Right lobe of liver (tissue), 6 donors: ENCODE results near the gene GPR18. TPM values are rescaled to one million over a fixed set of nuclear protein-coding genes. Genes with fewer than 3 reads are reported as not detected.
"Not testable (repeated sequence)": the region's sequence is repeated elsewhere in the genome, so short reads cannot be mapped to it uniquely, and the experiment has no call there.

Source experiments
- ATAC-seq, 4 donors: fragments of 200-7000 bp; cut with Tn5 transposase; one replicate each; pipeline ENCODE4 v1.9.1; 2020; ENCODE audit warnings: mild to moderate bottlenecking in 4 of 4, moderate library complexity in 4 of 4
- DNase-seq, 3 donors: peaks; one replicate each; pipeline ENCODE4 v3.0.0-alpha.2; 2020
- H3K27ac ChIP-seq, 3 donors: fragments of 200-600 bp; one replicate each; pipeline ENCODE4 v1.8.0; 2022
- H3K27me3 ChIP-seq, 2 donors: fragments of 200-600 bp; one replicate each; pipeline ENCODE4 v1.8.0; 2022
- H3K36me3 ChIP-seq, 4 donors: fragments of 200-600 bp; sonication (generic) in 1 of 4; one replicate each; pipeline versions ENCODE4 v1.5.1 to v1.8.0; 2017 to 2022; ENCODE audit warnings: control low read depth in 1 of 4
- H3K4me1 ChIP-seq, 4 donors: fragments of 200-600 bp; sonication (generic) in 1 of 4; one replicate each; pipeline versions ENCODE4 v1.5.1 to v1.8.0; 2017 to 2022; ENCODE audit warnings: control low read depth in 1 of 4
- H3K4me3 ChIP-seq, 3 donors: fragments of 200-600 bp; one replicate each; pipeline ENCODE4 v1.8.0; 2022
- H3K9me3 ChIP-seq, 4 donors: fragments of 200-600 bp; sonication (generic) in 1 of 4; one replicate each; pipeline versions ENCODE4 v1.5.1 to v1.8.0; 2017 to 2022; ENCODE audit warnings: control low read depth in 1 of 4
- POLR2A ChIP-seq: fragments of 450-650 bp; IDR thresholded peaks from one replicate; pipeline ENCODE4 v1.6.1; 2017; ENCODE audit warnings: antibody characterized with exemption, mild to moderate bottlenecking
- WGBS: methylation state at CpG from one replicate; pipeline ENCODE4 v1.1.6; 2018; ENCODE audit warnings: low coverage, low lambda C conversion rate; ENCODE audit not compliant: insufficient coverage; ENCODE audit errors: missing lambda C conversion rate; 5-methylcytosine and 5-hydroxymethylcytosine counted together
- intact Hi-C, 2 donors: fragments of 100-400 bp; cut with DNase I; formaldehyde crosslinking; loops; one replicate each; pipeline versions ENCODE4 v1.11.2 to v1.14.1; 2022
- total RNA-seq, 6 experiments: library from RNA; depleted of rRNA in 2 of 6; stranded (reverse); fragments of >200 nt in 2 of 6; fragmentation: NEBNext Ultra II Directional in 3 of 6; extraction: Animal tissue kit (Norgen Biotek cat#: 25700) in 3 of 6; gene quantifications; one replicate each; pipeline versions ENCODE4 v1.1.0 to v1.2.4, GENCODE V29; 2016 to 2023
- TF ChIP-seq, protein P1 (sequence below), 4 donors: fragments of 200-600 bp in 3 of 4; fragments of 450-650 bp in 1 of 4; IDR thresholded peaks; one replicate each; pipeline versions ENCODE4 v1.5.1 to v1.8.0; 2016 to 2022; ENCODE audit warnings: antibody characterized with exemption in 4 of 4, mild to moderate bottlenecking in 2 of 4
- donor health status: DM: no; HTN: yes; CAD: no.
- donor health status: DM: no; HTN: no; CAD: no.
- donor health status: DM: no; HTN: no; CAD: no.
- donor health status: DM: no; HTN: yes; CAD: no.
- donor health status: DM: no; HTN: yes; CAD: no.

GPR18 gene
- total RNA-seq, 6 experiments from 2014 or later: 0.13 to 0.17 TPM; not detected in 4

DNA sequence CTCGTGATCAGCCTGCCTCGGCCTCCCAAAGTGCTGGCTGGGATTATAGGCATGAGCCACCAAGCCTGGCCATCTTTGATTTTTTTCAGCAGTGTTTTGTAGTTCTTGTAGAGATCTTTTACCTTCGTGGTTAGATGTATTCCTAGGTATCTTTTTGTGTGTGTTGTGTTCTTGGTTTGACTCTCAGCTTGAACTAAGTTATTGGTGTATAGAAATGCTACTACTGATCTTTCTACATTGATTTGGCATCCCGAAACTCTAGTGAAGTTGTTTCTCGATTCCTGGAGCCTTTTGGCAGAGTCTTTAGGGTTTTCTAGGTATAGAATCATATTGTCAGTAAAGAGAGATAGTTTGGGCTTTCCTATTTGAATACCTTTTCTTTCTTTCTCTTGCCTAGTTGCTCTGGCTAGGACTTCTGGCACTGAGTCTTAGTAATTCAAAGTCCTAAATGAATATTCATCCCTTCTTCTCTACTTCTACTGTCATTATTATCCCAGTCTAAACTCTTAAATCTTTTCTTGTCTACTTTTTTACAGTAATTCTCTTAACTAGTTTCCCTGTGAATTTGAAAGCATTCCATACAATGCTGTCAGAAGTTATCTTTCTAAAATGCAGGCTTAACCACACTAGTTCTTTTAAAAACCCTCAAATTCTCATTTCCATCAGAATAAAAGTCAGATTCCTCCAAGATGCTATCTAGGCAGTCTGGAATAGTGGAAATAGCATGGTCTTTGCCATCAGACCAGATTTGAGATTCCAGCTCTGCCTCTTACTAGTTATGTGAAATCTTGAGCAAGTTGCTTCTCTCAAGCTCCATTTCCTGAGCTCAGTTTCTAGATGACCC is 7.0 kb downstream of the GPR18 start:
- Histone ChIP-seq H3K4me3 (no peak overlapping the region), H3K36me3 (peaks cover 0 to 4% (median 0%) of the 10 kb centered on the region in 4 donors), H3K27ac (no peak overlapping the region), H3K4me1 (no peaks in the 10 kb centered on the region), H3K9me3 (no peaks in the 10 kb centered on the region), H3K27me3 (no peaks in the 10 kb centered on the region)
- TF ChIP-seq POLR2A: no peak
- TF ChIP-seq, protein P1, sequence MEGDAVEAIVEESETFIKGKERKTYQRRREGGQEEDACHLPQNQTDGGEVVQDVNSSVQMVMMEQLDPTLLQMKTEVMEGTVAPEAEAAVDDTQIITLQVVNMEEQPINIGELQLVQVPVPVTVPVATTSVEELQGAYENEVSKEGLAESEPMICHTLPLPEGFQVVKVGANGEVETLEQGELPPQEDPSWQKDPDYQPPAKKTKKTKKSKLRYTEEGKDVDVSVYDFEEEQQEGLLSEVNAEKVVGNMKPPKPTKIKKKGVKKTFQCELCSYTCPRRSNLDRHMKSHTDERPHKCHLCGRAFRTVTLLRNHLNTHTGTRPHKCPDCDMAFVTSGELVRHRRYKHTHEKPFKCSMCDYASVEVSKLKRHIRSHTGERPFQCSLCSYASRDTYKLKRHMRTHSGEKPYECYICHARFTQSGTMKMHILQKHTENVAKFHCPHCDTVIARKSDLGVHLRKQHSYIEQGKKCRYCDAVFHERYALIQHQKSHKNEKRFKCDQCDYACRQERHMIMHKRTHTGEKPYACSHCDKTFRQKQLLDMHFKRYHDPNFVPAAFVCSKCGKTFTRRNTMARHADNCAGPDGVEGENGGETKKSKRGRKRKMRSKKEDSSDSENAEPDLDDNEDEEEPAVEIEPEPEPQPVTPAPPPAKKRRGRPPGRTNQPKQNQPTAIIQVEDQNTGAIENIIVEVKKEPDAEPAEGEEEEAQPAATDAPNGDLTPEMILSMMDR (IDR thresholded peaks at IDR 0.05): no peak
- no peak for ATAC-seq
- no peak for DNase-seq
- 92% methylated on average over 5 of the region's 5 CpGs for WGBS
- intact Hi-C loops: no loop called here

DNA sequence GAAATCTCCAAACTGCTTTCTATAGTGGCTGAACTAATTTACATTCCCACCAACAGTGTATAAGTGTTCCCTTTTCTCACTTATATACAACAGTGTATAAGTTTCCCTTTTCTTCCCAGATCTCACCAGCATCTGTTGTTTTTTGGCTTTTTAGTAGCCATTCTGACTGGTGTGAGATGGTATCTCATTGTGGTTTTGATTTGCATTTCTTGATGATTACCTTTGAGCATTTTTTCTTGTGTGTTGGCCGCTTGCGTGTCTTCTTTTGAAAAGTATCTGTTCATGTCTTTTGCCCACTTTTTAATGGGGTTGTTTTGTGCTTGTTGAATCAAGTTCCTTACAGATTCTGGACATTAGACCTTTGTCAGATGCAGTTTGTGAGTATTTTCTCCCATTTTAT is 8.6 kb downstream of the GPR18 start:
- H3K4me1 ChIP-seq, DNase-seq: not testable (repeated sequence)

DNA sequence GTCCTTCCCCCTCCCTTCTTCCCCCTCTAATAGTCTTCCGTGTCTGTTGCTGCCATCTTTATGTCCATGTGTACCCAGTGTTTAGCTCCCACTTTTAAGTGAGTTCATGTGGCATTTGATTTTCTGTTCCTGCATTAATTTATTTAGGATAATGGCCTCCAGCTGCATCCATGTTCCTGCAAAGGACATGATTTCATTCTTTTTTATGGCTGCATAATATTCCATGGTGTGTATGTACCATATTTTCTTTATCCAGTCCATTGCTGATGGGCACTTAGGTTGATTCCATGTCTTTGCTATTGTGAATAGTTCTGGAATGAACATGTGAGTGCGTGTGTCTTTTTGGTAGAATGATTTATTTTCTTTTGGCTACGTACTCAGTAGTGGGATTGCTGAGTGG is 9.0 kb downstream of the GPR18 start:
- H3K4me1 ChIP-seq, H3K9me3 ChIP-seq, intact Hi-C loops, ATAC-seq, H3K27me3 ChIP-seq, DNase-seq, H3K4me3 ChIP-seq, H3K36me3 ChIP-seq, H3K27ac ChIP-seq: not testable (repeated sequence)
- WGBS: 100% methylated on average over 3 of the region's 3 CpGs

More for the DNA sequence above, 8.6 kb downstream of the GPR18 start:
- 100% methylated on average over 2 of the region's 2 CpGs for WGBS
- ATAC-seq, H3K36me3 ChIP-seq, H3K27me3 ChIP-seq, H3K27ac ChIP-seq, H3K9me3 ChIP-seq, H3K4me3 ChIP-seq, intact Hi-C loops: not testable (repeated sequence)

DNA sequence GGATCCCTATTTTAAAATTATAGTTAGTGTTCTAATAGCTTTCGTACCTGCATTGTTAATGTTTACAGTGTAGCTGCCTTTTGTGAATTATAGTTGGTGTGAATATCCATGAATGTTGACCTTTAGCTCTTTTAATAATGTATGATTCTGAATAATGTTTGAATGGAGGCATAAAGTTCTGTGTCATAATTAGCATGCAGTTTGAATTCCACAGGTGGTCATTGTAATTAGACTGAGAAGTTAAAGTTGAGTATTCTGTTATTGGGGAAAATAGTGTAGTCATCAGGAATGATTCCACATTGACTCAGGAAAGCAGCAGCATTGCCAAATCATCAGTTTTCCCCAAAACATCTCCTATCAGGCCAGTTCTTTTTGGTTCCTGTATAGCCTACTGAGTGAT is 12.1 kb downstream of the GPR18 start:
- TF ChIP-seq, protein P1 (IDR thresholded peaks at IDR 0.05): no peak
- no peak for TF ChIP-seq POLR2A
- H3K36me3 ChIP-seq: peaks cover 0 to 3% (median 1%) of the 10 kb centered on the region in 4 donors

DNA sequence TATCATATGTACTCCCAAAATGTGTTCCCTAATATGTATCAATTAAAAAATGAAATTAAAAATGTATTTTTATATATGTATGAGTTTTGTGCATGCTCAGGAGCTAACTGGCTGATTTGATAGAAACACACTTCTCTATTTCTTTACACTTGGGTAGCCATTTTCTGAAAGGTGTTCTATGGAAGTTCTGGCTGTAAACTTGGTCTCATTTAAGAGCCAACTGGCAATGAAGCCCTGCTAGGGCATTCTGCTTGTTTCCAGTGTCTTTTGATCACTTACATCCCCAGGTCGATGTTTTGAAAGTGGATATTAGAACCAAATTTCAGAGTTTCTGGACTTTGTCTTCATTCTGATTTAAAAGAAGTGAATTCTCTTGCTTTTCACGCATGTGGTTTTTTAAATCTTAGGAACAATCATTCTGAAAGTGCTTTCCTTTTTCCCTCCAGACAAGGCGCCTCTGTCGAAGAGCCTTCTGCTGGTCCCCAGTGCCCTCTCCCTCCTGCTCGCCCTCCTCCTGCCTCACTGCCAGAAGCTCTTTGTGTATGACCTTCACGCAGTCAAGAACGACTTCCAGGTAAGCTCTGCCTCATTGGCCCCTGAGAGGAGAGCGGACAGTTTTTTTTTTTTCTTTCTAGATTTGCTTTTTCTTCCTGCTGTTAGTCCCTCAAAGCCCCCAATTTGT is 20.1 kb downstream of the GPR18 start:
- Histone ChIP-seq H3K4me1 (no peaks in the 10 kb centered on the region), H3K27me3 (no peaks in the 10 kb centered on the region), H3K4me3 (peak overlapping the region; percentile 4 to 31 (median 11)), H3K27ac (peak overlapping the region in 2 of 3 donors; percentile 39 to 64), H3K9me3 (no peaks in the 10 kb centered on the region), H3K36me3 (peaks cover 0 to 16% (median 2%) of the 10 kb centered on the region in 4 donors)
- ATAC-seq (peak; percentile 77 to 91 (median 82)), DNase-seq (no peak)
- no peak for TF ChIP-seq POLR2A
- intact Hi-C loops: no loop called here
- 27% methylated on average over 8 of the region's 8 CpGs for WGBS

More for the DNA sequence above, 12.1 kb downstream of the GPR18 start:
- no peak for ATAC-seq
- no peaks in the 10 kb centered on the region for H3K9me3 ChIP-seq
- no peaks in the 10 kb centered on the region for H3K27me3 ChIP-seq
- no peak for DNase-seq
- no peak overlapping the region for H3K27ac ChIP-seq
- 100% methylated on average over 1 of the region's 1 CpG for WGBS
- no peak overlapping the region for H3K4me3 ChIP-seq
- intact Hi-C loops: no loop called here
- no peaks in the 10 kb centered on the region for H3K4me1 ChIP-seq

DNA sequence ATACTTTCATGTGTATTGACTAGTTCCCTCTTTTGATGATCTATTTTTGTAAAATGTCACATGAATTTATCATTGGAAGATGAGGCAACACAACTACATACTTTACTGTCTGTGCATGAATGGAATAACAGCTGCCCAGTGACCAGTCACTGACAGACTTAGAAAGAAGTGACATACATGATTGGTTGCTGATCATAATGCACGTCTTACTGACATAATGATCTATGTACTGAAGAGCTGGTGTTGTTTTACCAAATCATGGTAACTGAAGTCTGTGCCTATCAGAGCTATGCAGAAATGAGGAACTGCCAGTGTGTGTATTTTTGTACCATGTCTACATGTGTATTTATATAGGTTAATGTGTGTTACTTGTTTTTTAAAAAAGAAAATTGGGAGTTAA is 26.5 kb downstream of the GPR18 start:
- H3K36me3 ChIP-seq: no peaks in the 10 kb centered on the region
- no peak for DNase-seq
- no peaks in the 10 kb centered on the region for H3K27me3 ChIP-seq
- no peaks in the 10 kb centered on the region for H3K9me3 ChIP-seq
- TF ChIP-seq, protein P1 (IDR thresholded peaks at IDR 0.05): no peak
- TF ChIP-seq POLR2A: no peak
- H3K4me3 ChIP-seq: no peak overlapping the region
- 67% methylated on average over 1 of the region's 1 CpG for whole genome bisulfite sequencing
- ATAC-seq: peak in 1 of 4 donors; percentile 42
- no peaks in the 10 kb centered on the region for H3K4me1 ChIP-seq
- H3K27ac ChIP-seq: no peak overlapping the region
- intact Hi-C loops: no loop called here
